Renal cortical epithelial cell (primary cell): Measurements from ENCODE around the gene ACOXL. TPM values are rescaled to one million over a fixed set of nuclear protein-coding genes. Genes with fewer than 3 reads are reported as not detected.

Experiments
- DNase-seq: peaks from one replicate; pipeline ENCODE4 v3.0.0-alpha.2; 2011; ENCODE audit warnings: low read depth
- total RNA-seq: library from RNA; depleted of rRNA; stranded (reverse); fragments of >200 nt; gene quantifications from 2 replicates; pipeline ENCODE4 v1.2.3, GENCODE V29; 2014

Gene ACOXL
- total RNA-seq, 1 donor from 2014 or later = not detected

DNA sequence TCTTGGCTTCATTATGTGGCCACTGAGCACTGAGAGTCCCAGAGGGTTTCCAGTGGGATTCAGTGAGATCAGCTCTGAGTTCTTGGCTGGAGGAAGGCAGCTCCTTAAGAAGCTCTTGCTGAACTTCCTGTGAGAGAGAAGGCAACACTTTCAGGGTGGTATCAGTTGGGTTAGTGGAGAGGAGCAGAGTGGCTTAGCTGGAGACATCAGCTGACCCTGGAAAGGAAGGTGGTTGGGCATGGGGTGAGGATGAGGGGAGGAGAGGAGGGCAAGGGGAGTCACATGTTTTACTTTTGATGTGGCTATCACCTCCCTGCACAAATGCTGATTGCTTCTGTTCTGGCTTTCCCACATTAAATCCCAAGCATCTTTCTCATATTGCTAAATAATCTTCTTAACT, 95.1 kb downstream of the ACOXL start:
- DNase-seq = no peak

DNA sequence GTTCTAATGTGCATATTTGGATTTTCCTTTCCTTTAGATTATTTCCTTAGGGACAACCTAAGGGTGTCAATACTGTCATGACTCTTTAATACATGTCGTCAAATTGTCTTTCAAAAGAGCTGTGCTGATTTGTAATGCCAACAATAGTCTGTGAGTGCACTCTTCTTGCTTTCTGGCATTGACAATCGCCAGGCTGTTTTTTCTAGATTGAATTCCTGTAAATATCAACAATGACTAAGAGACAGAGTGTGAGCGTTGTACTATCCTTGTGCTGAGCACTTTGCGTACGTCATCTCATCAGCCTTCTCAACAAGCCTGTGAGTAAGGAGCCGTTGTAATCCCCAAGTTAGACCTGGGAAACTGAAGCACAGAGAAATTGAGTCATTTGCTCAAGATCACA, 96.0 kb downstream of the ACOXL start:
- DNase-seq = no peak

DNA sequence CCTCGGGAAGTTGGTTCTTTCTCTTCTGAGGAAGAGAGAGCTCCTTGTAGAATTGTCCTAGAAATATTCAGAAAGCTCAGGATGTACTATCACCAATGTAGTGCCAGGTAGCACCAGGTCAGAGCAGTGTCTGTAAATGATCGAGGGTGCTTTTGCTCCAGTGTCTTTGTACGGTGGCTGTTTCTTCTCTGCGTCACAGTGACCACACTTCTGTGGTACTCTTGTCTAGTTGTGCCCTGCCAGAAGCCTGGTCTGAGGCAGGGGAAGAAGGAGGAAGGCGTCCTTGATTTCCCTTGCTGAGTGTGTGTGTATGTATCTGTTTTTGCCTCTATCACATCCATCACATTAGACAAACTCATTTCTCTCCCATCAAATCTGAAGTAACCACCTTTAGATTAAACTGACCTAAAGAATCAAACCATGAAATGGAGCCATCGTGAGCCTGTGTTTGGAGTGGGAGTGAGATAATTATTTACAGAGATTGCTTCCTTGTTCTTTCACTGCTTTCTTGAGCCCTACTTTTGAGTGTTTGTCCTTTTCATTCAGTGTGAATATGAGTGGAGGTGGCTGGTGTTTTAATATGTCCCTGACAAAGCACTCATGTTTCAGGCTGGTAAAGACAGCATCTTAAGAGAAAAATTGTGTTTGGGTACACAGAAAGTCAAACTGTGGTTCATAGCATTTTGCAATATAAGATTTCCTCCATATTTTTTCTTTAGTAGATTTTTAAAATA, 97.2 kb downstream of the ACOXL start:
- DNase-seq = no peak

- no peak for DNase-seq
Observed at GRCh38 chr2:110832740-110833139, 100.4 kb downstream of the ACOXL start.

DNA sequence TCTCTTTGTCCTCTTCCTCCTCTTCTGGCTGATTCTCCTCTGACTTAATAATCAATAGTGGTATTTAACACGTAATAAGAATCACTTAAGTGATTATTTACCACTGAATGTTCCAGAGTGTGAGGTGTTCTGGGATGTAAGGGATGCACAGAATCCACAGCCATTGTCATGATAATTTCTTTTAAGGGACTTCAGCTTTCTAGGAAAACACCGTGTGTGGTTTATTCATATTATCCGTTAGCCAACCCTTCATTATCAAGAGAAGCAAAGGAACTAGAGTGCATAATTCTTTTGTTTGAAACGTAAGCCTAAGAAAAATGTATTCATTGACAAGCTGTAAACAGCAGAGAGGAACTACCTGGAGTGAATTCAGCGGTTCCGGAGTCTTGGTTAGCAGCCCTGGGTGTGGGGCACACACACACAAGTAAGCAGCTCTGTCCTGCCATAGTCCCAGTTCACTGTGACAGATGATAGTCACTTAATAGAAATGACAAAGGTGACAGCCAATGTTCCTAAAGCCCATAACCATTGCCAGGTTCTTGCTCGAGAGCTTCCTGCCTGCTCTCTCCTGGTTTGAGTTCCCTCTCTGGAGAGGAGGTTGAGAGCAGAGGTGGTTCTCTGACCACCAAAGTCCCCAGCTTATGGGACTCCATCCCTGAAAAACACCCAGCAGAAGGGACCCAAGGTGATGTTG, 101.9 kb downstream of the ACOXL start:
- no peak for DNase-seq

DNA sequence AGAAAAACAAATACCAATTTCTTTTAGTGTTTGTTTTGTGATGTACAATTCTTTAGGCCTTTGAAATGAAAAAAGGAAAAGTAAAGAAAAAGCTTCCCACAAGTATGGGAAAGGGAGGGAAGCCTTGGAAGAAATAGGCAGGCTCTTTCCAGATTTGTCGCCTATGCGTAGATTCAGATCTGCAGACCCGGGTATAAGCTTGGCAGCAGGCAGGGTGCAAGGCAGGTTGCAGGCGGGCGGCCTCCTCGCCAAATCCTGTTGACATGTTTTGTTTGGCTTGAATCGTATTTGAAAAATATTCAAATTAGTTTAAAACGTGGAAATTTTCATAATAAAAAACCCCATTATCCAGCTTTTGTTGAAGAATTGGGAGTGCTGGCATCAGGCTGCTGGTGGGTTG, 104.3 kb downstream of the ACOXL start:
- no peak for DNase-seq

GRCh38 chr2:110837446-110838409, 105.4 kb downstream of the ACOXL start:
- no peak for DNase-seq

- no peak for DNase-seq
Observed at GRCh38 chr2:110838657-110839384, 106.4 kb downstream of the ACOXL start.

DNA sequence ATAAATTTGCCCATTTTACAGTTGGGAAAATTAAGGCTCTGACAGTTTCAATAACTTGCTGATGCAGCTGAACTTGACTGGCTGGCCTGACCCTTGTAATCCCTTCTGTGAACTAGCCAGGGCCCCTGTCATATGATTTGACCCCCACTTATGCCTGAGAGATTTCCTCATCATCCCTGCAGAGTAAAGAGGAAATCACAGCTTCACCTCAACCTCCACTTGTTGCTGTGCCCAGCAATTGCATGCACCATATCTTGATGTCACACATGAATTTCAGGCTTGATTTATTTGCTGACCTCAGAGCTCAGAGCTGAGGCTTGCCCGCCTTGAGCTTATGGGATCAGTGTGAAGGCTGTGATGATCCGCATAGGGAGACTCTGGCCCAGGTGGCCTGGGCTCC, 108.1 kb downstream of the ACOXL start:
- no peak for DNase-seq

DNA sequence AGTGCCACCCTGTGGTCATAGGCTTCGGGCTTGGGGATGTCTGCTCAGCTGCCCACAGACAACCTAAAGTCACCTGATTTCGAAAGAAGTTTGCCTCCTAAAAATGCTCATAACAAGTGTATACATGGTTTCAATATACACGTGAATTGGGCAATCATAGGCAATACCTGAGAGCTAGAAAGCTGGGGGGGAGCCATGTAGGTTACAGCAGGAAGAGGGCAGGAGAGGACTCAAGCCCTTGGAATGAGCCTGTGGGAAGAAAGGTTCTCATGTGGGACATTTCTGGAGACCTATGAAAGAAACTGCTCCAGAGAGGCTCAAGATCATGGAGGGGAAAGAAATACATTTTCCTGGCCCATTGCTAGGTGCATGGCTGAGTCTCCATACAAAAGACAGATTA, 109.7 kb downstream of the ACOXL start:
- peak; percentile 7 for DNase-seq

- DNase-seq = no peak
Observed at GRCh38 chr2:110843496-110843895, 111.1 kb downstream of the ACOXL start.

GRCh38 chr2:110843959-110844510, 111.7 kb downstream of the ACOXL start:
- DNase-seq = no peak

DNA sequence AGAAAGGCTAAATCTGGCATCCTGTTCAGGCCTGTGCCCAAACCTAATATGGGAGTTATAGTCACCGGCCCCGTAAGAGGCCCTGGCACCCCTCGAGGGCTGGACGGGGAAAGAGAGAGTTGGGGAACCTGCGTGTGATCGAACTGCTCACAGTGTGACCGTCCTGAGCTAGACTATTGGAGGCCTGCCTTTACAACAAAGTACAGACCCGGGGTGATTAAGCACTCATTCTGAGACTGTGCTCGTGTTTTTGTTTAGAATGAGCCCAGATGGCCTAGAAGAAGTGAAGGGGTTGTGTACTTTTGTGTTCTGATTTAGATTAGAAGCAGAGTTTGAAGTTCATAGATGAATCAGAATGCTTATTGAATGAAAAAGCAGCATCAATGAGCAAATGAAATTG, 115.3 kb downstream of the ACOXL start:
- no peak for DNase-seq

DNA sequence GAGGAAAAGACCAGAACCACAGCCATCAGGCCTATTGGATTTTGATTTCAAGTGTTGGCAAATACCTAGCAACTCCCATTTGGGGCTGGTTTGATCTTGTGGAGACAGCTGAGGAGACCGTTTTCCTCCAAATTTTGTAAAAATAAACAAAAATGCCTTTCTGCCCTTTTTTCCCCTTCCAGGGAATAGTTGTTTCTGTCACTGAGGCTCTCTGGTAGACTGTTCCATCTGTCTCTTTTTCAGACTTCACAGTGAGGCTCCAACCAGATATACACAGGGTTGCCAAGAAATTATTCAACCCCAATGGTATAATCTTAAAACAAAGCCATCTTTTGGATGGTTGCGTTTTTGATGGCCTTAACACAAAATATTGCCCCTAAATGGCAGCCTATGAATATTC, 115.7 kb downstream of the ACOXL start:
- DNase-seq = no peak

GRCh38 chr2:110848519-110849030, 116.2 kb downstream of the ACOXL start:
- DNase-seq = no peak

- DNase-seq = no peak
Observed at GRCh38 chr2:110851531-110851930, 119.2 kb downstream of the ACOXL start.

GRCh38 chr2:110852051-110852450, 119.7 kb downstream of the ACOXL start:
- no peak for DNase-seq

DNA sequence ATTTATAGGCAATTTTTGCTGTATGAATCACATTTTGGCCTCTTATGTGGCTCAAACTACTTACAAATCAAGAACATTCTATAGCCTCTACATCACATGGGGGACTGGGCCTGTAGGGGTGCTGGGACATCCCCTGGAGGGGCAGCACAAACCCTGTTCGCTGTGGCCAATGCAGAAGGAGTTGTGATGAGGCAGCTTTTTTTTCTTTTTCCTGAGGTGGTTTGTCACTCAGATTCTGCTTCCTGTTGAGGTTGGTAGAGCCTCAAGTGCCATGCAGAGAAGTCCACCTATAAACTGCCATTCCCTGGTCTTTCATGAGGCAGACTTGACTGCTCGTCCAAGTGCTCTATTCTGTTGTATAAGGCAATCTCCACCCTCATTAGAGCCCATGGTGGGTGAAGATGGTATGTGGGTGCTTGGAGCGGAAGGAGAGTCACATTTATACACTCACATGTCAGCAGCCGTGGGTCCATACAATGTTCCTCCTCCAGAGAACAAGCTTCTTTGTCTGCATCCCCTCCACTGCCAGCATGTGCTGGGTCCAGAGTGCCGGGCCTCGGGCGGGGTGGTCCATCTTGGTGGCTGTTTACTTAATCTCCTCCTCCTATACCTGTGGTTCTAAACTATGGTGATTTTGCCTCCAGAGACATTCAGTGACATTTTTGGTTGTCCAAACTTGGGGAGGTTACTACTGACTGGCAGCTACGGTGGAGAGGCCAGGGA, 120.3 kb downstream of the ACOXL start:
- DNase-seq = no peak

- DNase-seq = peak; percentile 18
Observed at GRCh38 chr2:110853516-110853915, 121.1 kb downstream of the ACOXL start.

DNA sequence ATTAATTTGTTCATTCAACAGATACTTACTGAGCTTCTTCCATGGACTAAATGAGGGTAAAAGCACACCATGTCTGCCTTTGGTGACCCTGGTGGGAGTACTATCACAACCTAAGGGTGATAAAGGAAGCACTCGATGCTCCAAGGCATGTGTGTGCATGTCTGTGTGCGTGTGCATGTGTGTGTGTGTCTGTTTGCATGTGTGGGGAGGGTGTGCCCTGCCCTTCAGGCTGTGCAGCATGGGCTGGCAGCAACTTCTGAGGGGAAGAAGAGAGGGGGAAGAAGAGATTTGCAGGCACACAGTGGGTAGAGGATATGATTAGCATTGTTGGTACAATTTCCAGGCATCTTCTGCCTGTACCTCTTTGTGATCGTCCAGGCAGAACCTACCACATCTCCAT, 121.6 kb downstream of the ACOXL start:
- no peak for DNase-seq
